Measurements from ENCODE around the gene AP1S3. TPM values are rescaled to one million over a fixed set of nuclear protein-coding genes. Genes with fewer than 3 reads are reported as not detected.

Gene AP1S3
- total RNA-seq, 1 donor from 2014 or later: 0.35 TPM

- intact Hi-C loops (cut with DNase I): no loop called here
- DNase-seq (ENCODE audit: missing footprints): no peak
- ATAC-seq: no peak
Measured at GRCh38 chr2:223856021-223856420, 18.6 kb upstream of the AP1S3 start.

- DNase-seq (ENCODE audit: missing footprints): no peak
- ATAC-seq: no peak
Measured at GRCh38 chr2:223855426-223855825, 18.0 kb upstream of the AP1S3 start.

GRCh38 chr2:223854741-223855140 is 17.4 kb upstream of the AP1S3 start:
- intact Hi-C loops (cut with DNase I): no loop called here
- ATAC-seq (no peak), DNase-seq (ENCODE audit: missing footprints) (no peak)

More at GRCh38 chr2:223855426-223855825, 18.0 kb upstream of the AP1S3 start:
- intact Hi-C loops (cut with DNase I): no loop called here

GRCh38 chr2:223853425-223853837 is 16.0 kb upstream of the AP1S3 start:
- intact Hi-C loops (cut with DNase I): no loop called here
- DNase-seq (ENCODE audit: missing footprints) (no peak), ATAC-seq (no peak)

- ATAC-seq (no peak), DNase-seq (ENCODE audit: missing footprints) (no peak)
- intact Hi-C loops (cut with DNase I): no loop called here
Measured at GRCh38 chr2:223852281-223852795, 15.0 kb upstream of the AP1S3 start.

GRCh38 chr2:223847410-223847809 is 10.0 kb upstream of the AP1S3 start:
- ATAC-seq (no peak), DNase-seq (ENCODE audit: missing footprints) (no peak)
- intact Hi-C loops (cut with DNase I): no loop called here

- DNase-seq (ENCODE audit: missing footprints) (no peak), ATAC-seq (no peak)
- intact Hi-C loops (cut with DNase I): no loop called here
Measured at GRCh38 chr2:223846515-223846914, 9.1 kb upstream of the AP1S3 start.

- ATAC-seq (no peak), DNase-seq (ENCODE audit: missing footprints) (no peak)
- intact Hi-C loops (cut with DNase I): no loop called here
Measured at GRCh38 chr2:223841436-223842190, 4.2 kb upstream of the AP1S3 start.

- intact Hi-C loops (cut with DNase I): no loop called here
- ATAC-seq: no peak
- DNase-seq (ENCODE audit: missing footprints): no peak
Measured at GRCh38 chr2:223835701-223836532, 1.5 kb downstream of the AP1S3 start.

GRCh38 chr2:223834431-223834830 is 3.0 kb downstream of the AP1S3 start:
- ATAC-seq: no peak
- DNase-seq (ENCODE audit: missing footprints): no peak
- intact Hi-C loops (cut with DNase I): no loop called here

- intact Hi-C loops (cut with DNase I): no loop called here
- DNase-seq (ENCODE audit: missing footprints) (no peak), ATAC-seq (no peak)
Measured at GRCh38 chr2:223832241-223832903, 5.0 kb downstream of the AP1S3 start.

GRCh38 chr2:223829128-223829527 is 8.3 kb downstream of the AP1S3 start:
- intact Hi-C loops (cut with DNase I): no loop called here
- DNase-seq (ENCODE audit: missing footprints): no peak
- ATAC-seq: no peak

GRCh38 chr2:223828314-223828713 is 9.1 kb downstream of the AP1S3 start:
- intact Hi-C loops (cut with DNase I): no loop called here
- DNase-seq (ENCODE audit: missing footprints) (no peak), ATAC-seq (no peak)

- intact Hi-C loops (cut with DNase I): no loop called here
- DNase-seq (ENCODE audit: missing footprints): no peak
- ATAC-seq: no peak
Measured at GRCh38 chr2:223826995-223827394, 10.4 kb downstream of the AP1S3 start.

GRCh38 chr2:223824301-223824700 is 13.1 kb downstream of the AP1S3 start:
- intact Hi-C loops (cut with DNase I): no loop called here
- DNase-seq (ENCODE audit: missing footprints): no peak
- no peak for ATAC-seq

- intact Hi-C loops (cut with DNase I): no loop called here
- no peak for ATAC-seq
Measured at GRCh38 chr2:223822818-223823217, 14.6 kb downstream of the AP1S3 start.

GRCh38 chr2:223820549-223820948 is 16.8 kb downstream of the AP1S3 start:
- intact Hi-C loops (cut with DNase I): no loop called here
- no peak for ATAC-seq
- DNase-seq (ENCODE audit: missing footprints): no peak

More at GRCh38 chr2:223822818-223823217, 14.6 kb downstream of the AP1S3 start:
- DNase-seq (ENCODE audit: missing footprints): no peak

GRCh38 chr2:223819891-223820290 is 17.5 kb downstream of the AP1S3 start:
- intact Hi-C loops (cut with DNase I): no loop called here
- ATAC-seq (no peak), DNase-seq (ENCODE audit: missing footprints) (no peak)

GRCh38 chr2:223815884-223816570 is 21.4 kb downstream of the AP1S3 start:
- intact Hi-C loops (cut with DNase I): no loop called here
- ATAC-seq (no peak), DNase-seq (ENCODE audit: missing footprints) (no peak)
